Neuron (in vitro differentiated cells): Measurements from ENCODE around the gene ZNF615.
A peak's percentile ranks its signal among the peaks of the same experiment; 100 is the strongest.
"Not testable (repeated sequence)": the region's sequence is repeated elsewhere in the genome, so short reads cannot be mapped to it uniquely, and the experiment has no call there.

ENCODE experiments used
- H2AFZ ChIP-seq: one replicate; pipeline ENCODE4 v1.6.1; 2013; ENCODE audit warnings: low read depth, mild to moderate bottlenecking, inconsistent platforms, low read length, moderate library complexity
- H3K27me3 ChIP-seq: one replicate; pipeline ENCODE4 v1.6.1; 2013; ENCODE audit warnings: low read length; ENCODE audit not compliant: insufficient read depth
- H3K36me3 ChIP-seq: one replicate; pipeline ENCODE4 v1.6.1; 2013; ENCODE audit warnings: low read length; ENCODE audit not compliant: insufficient read depth
- H3K4me1 ChIP-seq: one replicate; pipeline ENCODE4 v1.6.1; 2013; ENCODE audit warnings: low read length; ENCODE audit not compliant: insufficient read depth
- H3K4me3 ChIP-seq: 2 replicates; pipeline ENCODE4 v1.5.1; 2013; ENCODE audit warnings: mild to moderate bottlenecking, low read length, moderate library complexity
- H3K9me3 ChIP-seq: one replicate; pipeline ENCODE4 v1.6.1; 2013; ENCODE audit warnings: low read length

ZNF615 gene

GRCh38 chr19:52007806-52008557 lies at the start of gene ZNF615:
ZNF615 (minus strand) TSS chr19:52008211; CDS start chr19:52003711, 4,500 bp downstream.
- peak within 1 kb of the TSS; percentile 92 for H3K4me3 ChIP-seq
- peaks cover 12% of the 10 kb centered on the region for H3K9me3 ChIP-seq
- H3K4me1 ChIP-seq, result peaks cover 4% of the 10 kb centered on the region
- H2AFZ ChIP-seq, result peak within 1 kb of the TSS; percentile 97
- no peaks in the 10 kb centered on the region for H3K27me3 ChIP-seq
- peaks cover 10% of the 10 kb centered on the region for H3K36me3 ChIP-seq

GRCh38 chr19:52056480-52056879 lies 48.5 kb upstream of the ZNF615 start:
- H3K4me1 ChIP-seq, H3K4me3 ChIP-seq, H2AFZ ChIP-seq, H3K36me3 ChIP-seq, H3K27me3 ChIP-seq: not testable (repeated sequence)
- peaks cover 16% of the 10 kb centered on the region for H3K9me3 ChIP-seq

DNA sequence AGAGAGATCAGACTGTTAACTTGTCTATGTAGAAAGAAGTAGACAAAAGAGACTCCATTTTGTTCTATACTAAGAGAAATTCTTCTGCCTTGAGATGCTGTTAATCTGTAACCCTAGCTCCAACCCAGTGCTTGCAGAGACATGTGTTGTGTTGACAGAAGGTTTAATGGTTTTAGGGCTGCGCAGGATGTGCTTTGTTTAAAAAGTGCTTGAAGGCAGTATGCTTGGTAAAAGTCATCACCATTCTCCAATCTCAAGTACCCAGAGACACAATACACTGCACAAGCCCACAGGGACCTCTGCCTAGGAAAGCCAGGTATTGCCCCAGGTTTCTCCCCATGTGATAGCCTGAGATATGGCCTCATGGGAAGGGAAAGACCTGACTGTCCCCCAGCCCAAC lies 43.7 kb upstream of the ZNF615 start:
- H3K36me3 ChIP-seq, H2AFZ ChIP-seq, H3K4me3 ChIP-seq, H3K4me1 ChIP-seq, H3K27me3 ChIP-seq: not testable (repeated sequence)
- peaks cover 13% of the 10 kb centered on the region for H3K9me3 ChIP-seq

GRCh38 chr19:52048555-52049501 lies 40.8 kb upstream of the ZNF615 start, which contains the start of gene ZNF432:
ZNF432 (minus strand) TSS chr19:52048838; CDS start chr19:52046868, 1,970 bp downstream.
- Histone ChIP-seq H3K9me3 (peaks cover 24% of the 10 kb centered on the region), H2AFZ (peak within 1 kb of the TSS; percentile 75), H3K36me3 (peaks cover 31% of the 10 kb centered on the region), H3K4me3 (peak within 1 kb of the TSS; percentile 87), H3K4me1 (peaks cover 3% of the 10 kb centered on the region), H3K27me3 (no peaks in the 10 kb centered on the region)

- H3K27me3 ChIP-seq, result no peaks in the 10 kb centered on the region
- H3K4me3 ChIP-seq, result no peak overlapping the region
- peaks cover 85% of the 10 kb centered on the region for H3K36me3 ChIP-seq
- H2AFZ ChIP-seq, result no peak overlapping the region
- H3K9me3 ChIP-seq, result peaks cover 71% of the 10 kb centered on the region
- no peaks in the 10 kb centered on the region for H3K4me1 ChIP-seq
Measured at GRCh38 chr19:52039169-52039568, 31.2 kb upstream of the ZNF615 start.

GRCh38 chr19:52034051-52034728 lies 26.2 kb upstream of the ZNF615 start:
- Histone ChIP-seq H3K9me3 (peaks cover 68% of the 10 kb centered on the region), H3K36me3 (peaks cover 72% of the 10 kb centered on the region), H2AFZ (no peak overlapping the region)

GRCh38 chr19:52028780-52029123 lies 20.7 kb upstream of the ZNF615 start:
- Histone ChIP-seq H3K27me3 (no peaks in the 10 kb centered on the region), H3K4me1 (peaks cover 7% of the 10 kb centered on the region), H3K9me3 (peaks cover 43% of the 10 kb centered on the region), H2AFZ (peak overlapping the region; percentile 58), H3K4me3 (peak overlapping the region; percentile 62), H3K36me3 (peaks cover 46% of the 10 kb centered on the region)

More at GRCh38 chr19:52034051-52034728, 26.2 kb upstream of the ZNF615 start:
- H3K4me1 ChIP-seq, result no peaks in the 10 kb centered on the region
- H3K27me3 ChIP-seq, result no peaks in the 10 kb centered on the region
- H3K4me3 ChIP-seq, result no peak overlapping the region

DNA sequence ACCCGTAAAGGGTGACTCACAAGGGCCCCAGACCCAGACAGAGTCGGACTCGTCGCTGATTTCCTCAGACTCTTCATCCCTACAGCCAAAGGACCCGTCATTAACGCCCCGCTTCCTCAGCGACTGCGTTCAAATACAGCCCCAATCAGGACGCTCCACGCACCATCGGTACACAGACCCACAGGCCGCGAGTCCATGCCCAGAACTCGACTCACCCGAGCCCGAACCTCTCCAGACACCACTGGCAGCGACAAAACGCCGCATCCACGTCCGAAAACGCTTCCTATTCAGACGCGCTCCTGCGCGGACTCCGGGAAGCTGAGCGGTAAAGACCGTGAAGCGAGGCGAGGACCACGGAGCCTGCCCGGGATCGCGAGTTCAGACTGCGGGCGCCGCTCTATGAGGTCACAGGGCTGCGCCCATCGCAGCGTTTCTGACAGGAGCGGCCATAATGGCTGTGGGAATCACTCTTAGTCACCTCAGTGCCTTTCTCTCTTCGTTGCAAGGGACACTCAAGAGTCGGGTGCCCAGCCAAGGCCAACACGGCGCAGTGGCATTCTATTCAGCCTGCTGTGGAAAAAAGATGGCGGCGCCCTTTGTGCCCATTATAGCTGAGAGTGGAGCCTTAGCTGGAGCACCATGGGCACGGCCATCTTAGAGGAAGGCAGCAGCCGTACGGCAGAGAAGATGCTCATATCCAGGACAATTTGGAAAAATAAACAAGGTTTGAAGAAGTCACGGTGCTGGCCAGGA lies 20.2 kb upstream of the ZNF615 start, which contains the start of gene ZNF614:
Gene ZNF614, minus strand, starts transcription at position 353 of the 753 bp plus-strand sequence. CDS start 2,634 bp downstream, outside the sequence.
- H3K4me3 ChIP-seq, result peak within 1 kb of the TSS; percentile 62
- H3K36me3 ChIP-seq, result peaks cover 46% of the 10 kb centered on the region
- H2AFZ ChIP-seq, result peak within 1 kb of the TSS; percentile 58

GRCh38 chr19:52026255-52026990 lies 18.4 kb upstream of the ZNF615 start:
- Histone ChIP-seq H3K36me3 (peaks cover 50% of the 10 kb centered on the region), H3K9me3 (peaks cover 38% of the 10 kb centered on the region)
- H3K27me3 ChIP-seq, H3K4me1 ChIP-seq, H2AFZ ChIP-seq, H3K4me3 ChIP-seq: not testable (repeated sequence)

More for the DNA sequence above, 20.2 kb upstream of the ZNF615 start, which contains the start of gene ZNF614:
- Histone ChIP-seq H3K9me3 (peaks cover 42% of the 10 kb centered on the region), H3K4me1 (peaks cover 7% of the 10 kb centered on the region), H3K27me3 (no peaks in the 10 kb centered on the region)

- H3K4me1 ChIP-seq, H3K4me3 ChIP-seq, H2AFZ ChIP-seq, H3K27me3 ChIP-seq: not testable (repeated sequence)
- Histone ChIP-seq H3K36me3 (peaks cover 64% of the 10 kb centered on the region), H3K9me3 (peaks cover 49% of the 10 kb centered on the region)
Measured at GRCh38 chr19:52024478-52024877, 16.5 kb upstream of the ZNF615 start.

- Histone ChIP-seq H3K4me3 (no peak overlapping the region), H2AFZ (no peak overlapping the region), H3K36me3 (peaks cover 86% of the 10 kb centered on the region)
Measured at GRCh38 chr19:52022193-52022592, 14.2 kb upstream of the ZNF615 start.

More at GRCh38 chr19:52022193-52022592, 14.2 kb upstream of the ZNF615 start:
- H3K9me3 ChIP-seq, result peaks cover 61% of the 10 kb centered on the region
- peaks cover 4% of the 10 kb centered on the region for H3K4me1 ChIP-seq
- H3K27me3 ChIP-seq, result no peaks in the 10 kb centered on the region
